Endothelial cell of umbilical vein (primary cell): ENCODE results near the gene ODAM. TPM values are rescaled to one million over a fixed set of nuclear protein-coding genes. Genes with fewer than 3 reads are reported as not detected.

ENCODE experiments used
- BruUV-seq: library from RNA; stranded (reverse); fragments of 400-500 nt; replicated peaks from 2 replicates; lab custom pipeline; 2021; lab: Mats Ljungman, UMichigan
- CTCF ChIA-PET: fragments of 300-600, 350-600 bp; sonication (Branson Sonifier 250); formaldehyde crosslinking; loops from one replicate; lab custom pipeline; 2021; ENCODE audit warnings: antibody characterized with exemption, inconsistent platforms; lab: Charles Lee
- POLR2A ChIA-PET: fragments of 300-600, 350-600 bp; sonication (Branson Sonifier 250); formaldehyde crosslinking; loops from one replicate; lab custom pipeline; 2021; ENCODE audit warnings: antibody characterized with exemption, inconsistent platforms; lab: Charles Lee
- DNase-seq: peaks from one replicate; pipeline ENCODE4 v3.0.0-alpha.2; 2011; ENCODE audit warnings: low read depth, low spot score
- FAIRE-seq: peaks from 2 replicates; lab custom pipeline; 2011; peaks lifted over from hg19 to GRCh38; lab: Jason Lieb, UNC
- H2AFZ ChIP-seq: 2 replicates; pipeline ENCODE4 v1.6.0; 2012; ENCODE audit warnings: low read depth, low read length, control low read depth, inconsistent platforms
- H3K27ac ChIP-seq: 2 replicates; pipeline ENCODE4 v1.5.1; 2011; ENCODE audit warnings: low read depth, mild to moderate bottlenecking, control low read depth, low read length, moderate library complexity; ENCODE audit not compliant: insufficient read depth
- H3K27me3 ChIP-seq, 2 experiments: 2 replicates each; pipeline versions ENCODE4 v1.6.0 to v1.6.1; 2011; ENCODE audit warnings: low read length in 2 of 2, mixed read lengths in 1 of 2; ENCODE audit not compliant: control insufficient read depth in 2 of 2, insufficient read depth in 2 of 2
- H3K36me3 ChIP-seq, 2 experiments: 2 replicates in 1 of 2; 3 replicates in 1 of 2; pipeline ENCODE4 v1.5.1; 2011; ENCODE audit warnings: low read length in 2 of 2, mild to moderate bottlenecking in 1 of 2, moderate library complexity in 1 of 2; ENCODE audit not compliant: control insufficient read depth in 2 of 2, insufficient read depth in 2 of 2; ENCODE audit errors: extremely low read depth in 1 of 2
- H3K4me1 ChIP-seq: 3 replicates; pipeline ENCODE4 v1.5.1; 2011; ENCODE audit warnings: mild to moderate bottlenecking, low read length; ENCODE audit not compliant: control insufficient read depth, insufficient read depth; ENCODE audit errors: extremely low read depth
- H3K4me2 ChIP-seq: 2 replicates; pipeline ENCODE4 v1.6.1; 2011; ENCODE audit warnings: low read length, control low read depth, mixed read lengths; ENCODE audit not compliant: insufficient read depth
- H3K4me3 ChIP-seq, 3 experiments: fragments of 200-600 bp in 1 of 3; sonication (generic), shearing (Covaris generic) in 1 of 3; replicated peaks in 1 of 3; 2 replicates each; pipeline ENCODE4 v1.5.1; 2011 to 2016; ENCODE audit warnings: control low read depth in 3 of 3, low read length in 3 of 3, mild to moderate bottlenecking in 2 of 3, inconsistent platforms in 1 of 3, low read depth in 1 of 3, moderate library complexity in 1 of 3; ENCODE audit not compliant: insufficient read depth in 1 of 3
- H3K79me2 ChIP-seq: 2 replicates; pipeline ENCODE4 v1.6.0; 2012; ENCODE audit warnings: low read length, inconsistent platforms; ENCODE audit not compliant: control insufficient read depth, insufficient read depth
- H3K9ac ChIP-seq: replicated peaks from 2 replicates; pipeline ENCODE3; 2011; ENCODE audit warnings: low read length, control low read depth; ENCODE audit not compliant: insufficient read depth; ENCODE audit errors: extremely low read depth
- H3K9me1 ChIP-seq: replicated peaks from 3 replicates; pipeline ENCODE4 v1.6.0; 2011; ENCODE audit warnings: mild to moderate bottlenecking, low read length; ENCODE audit not compliant: control insufficient read depth, insufficient read depth; ENCODE audit errors: extremely low read depth
- H3K9me3 ChIP-seq: replicated peaks from 2 replicates; pipeline ENCODE4 v1.5.1; 2012; ENCODE audit warnings: low read length, inconsistent platforms; ENCODE audit not compliant: control insufficient read depth, insufficient read depth
- H4K20me1 ChIP-seq: replicated peaks from 2 replicates; pipeline ENCODE3; 2011; ENCODE audit warnings: mild to moderate bottlenecking, low read length; ENCODE audit not compliant: control insufficient read depth, insufficient read depth; ENCODE audit errors: extremely low read depth
- CTCF ChIP-seq, 2 donors: IDR thresholded peaks; 1 replicate in 1 of 2; 2 replicates in 1 of 2; pipeline ENCODE4 v1.5.1; 2011; ENCODE audit warnings: low read length in 2 of 2, mild to moderate bottlenecking in 2 of 2, moderate library complexity in 2 of 2, control low read depth in 1 of 2, inconsistent platforms in 1 of 2, low read depth in 1 of 2; ENCODE audit not compliant: insufficient read depth in 1 of 2; ENCODE audit errors: extremely low read depth in 1 of 2
- EZH2 ChIP-seq: IDR thresholded peaks from 2 replicates; pipeline ENCODE4 v1.6.1; 2012; ENCODE audit warnings: borderline replicate concordance, low read depth, mild to moderate bottlenecking, moderate library complexity, low read length, inconsistent platforms; ENCODE audit not compliant: severe bottlenecking
- FOS ChIP-seq: IDR thresholded peaks from 2 replicates; pipeline ENCODE4 v1.6.1; 2011; ENCODE audit warnings: mild to moderate bottlenecking, low read length, moderate library complexity, borderline replicate concordance; ENCODE audit not compliant: insufficient read depth
- GATA2 ChIP-seq: IDR thresholded peaks from 2 replicates; pipeline ENCODE4 v1.7.0; 2011; ENCODE audit warnings: low read depth, mild to moderate bottlenecking, moderate library complexity, mixed read lengths, low read length; ENCODE audit not compliant: insufficient read length, insufficient read depth
- JUN ChIP-seq: IDR thresholded peaks from 2 replicates; pipeline ENCODE4 v1.6.1; 2011; ENCODE audit warnings: borderline replicate concordance, low read depth; ENCODE audit not compliant: insufficient read length, insufficient read depth
- MYC ChIP-seq: IDR thresholded peaks from one replicate; pipeline ENCODE4 v1.6.1; 2011; ENCODE audit warnings: mild to moderate bottlenecking, low read depth, low read length
- POLR2A ChIP-seq: IDR thresholded peaks from 2 replicates; pipeline ENCODE4 v1.6.1; 2012; ENCODE audit warnings: low read depth, mild to moderate bottlenecking, control low read depth, low read length
- POLR2AphosphoS5 ChIP-seq: IDR thresholded peaks from 2 replicates; pipeline ENCODE4 v1.6.1; 2012; ENCODE audit warnings: low read depth, mild to moderate bottlenecking, control low read depth, low read length, moderate library complexity; ENCODE audit not compliant: insufficient read depth
- dilution Hi-C: fragments of 300-500 bp; cut with MboI; formaldehyde crosslinking; loops from one replicate; pipeline ENCODE4 v1.15.0; 2019; ENCODE audit warnings: low sequenced_read_pairs; ENCODE audit not compliant: extremely low pct_ligation_motif_present
- intact Hi-C: fragments of 100-400 bp; cut with micrococcal nuclease; formaldehyde crosslinking; loops from one replicate; pipeline ENCODE4 v1.10.0; 2022
- polyA plus RNA-seq, 4 experiments: library from polyadenylated mRNA; depleted of rRNA in 3 of 4; stranded (reverse) in 3 of 4; unstranded in 1 of 4; fragments of >200 nt; gene quantifications; 2 replicates each; pipeline versions ENCODE4 v1.2.1 to v1.2.3, GENCODE V29; 2011 to 2012; ENCODE audit warnings: missing spikeins in 1 of 4
- total RNA-seq: library from RNA; stranded (reverse); gene quantifications from 2 replicates; pipeline ENCODE4 v1.2.3, GENCODE V29; 2021
- TF ChIP-seq, protein P1 (sequence below): IDR thresholded peaks from 2 replicates; pipeline ENCODE4 v1.6.1; 2011; ENCODE audit not compliant: insufficient read depth, insufficient read length

ODAM gene
- total and polyA plus RNA-seq, 2 donors (not counting 3 experiments of a cell fraction or from before 2014, with no cell fraction given), result not detected

DNA sequence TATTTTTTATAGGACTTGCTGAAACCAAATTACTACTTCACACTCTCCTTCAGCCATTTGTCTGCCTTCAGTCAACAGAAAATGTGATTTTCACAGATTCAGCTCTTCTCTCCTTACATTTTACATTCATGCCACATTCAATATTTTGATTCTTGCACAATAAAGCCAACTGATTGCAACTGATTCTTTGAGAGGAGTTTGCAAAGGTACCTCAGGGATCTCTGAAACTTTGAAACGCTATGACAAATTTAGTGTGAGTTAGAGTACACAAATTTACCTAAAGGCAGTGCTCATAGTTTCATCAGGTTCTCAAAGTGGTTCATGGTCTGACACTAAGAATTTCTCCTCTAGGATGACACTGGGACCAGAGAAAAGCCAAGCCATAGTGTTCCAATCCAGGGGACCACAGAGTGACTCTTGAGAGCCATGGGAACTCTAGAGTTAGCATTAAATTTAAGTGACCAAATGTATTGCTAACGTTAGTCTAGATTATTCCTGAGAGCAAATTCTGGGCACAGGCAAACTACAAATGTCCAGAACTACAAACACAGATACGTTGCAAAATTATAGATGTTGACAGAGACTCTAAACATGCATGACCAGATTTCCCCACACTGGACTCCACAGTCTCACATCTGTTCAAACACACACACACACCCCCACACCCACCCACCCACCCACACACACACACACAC, 55.9 kb downstream of the ODAM start:
- dilution Hi-C loops, result no loop called here
- POLR2A ChIA-PET, result no interaction called here
- CTCF ChIA-PET, result interaction anchor here (1.0 kb wide), 1 partner anchor 19 kb away, joined by 4 read pairs; no protein-coding TSS in a partner anchor

More for the DNA sequence above, 55.9 kb downstream of the ODAM start:
- Histone ChIP-seq H3K27ac (no peak overlapping the region), H4K20me1 (no peaks in the 10 kb centered on the region), H3K4me1 (no peaks in the 10 kb centered on the region), H2AFZ (no peak overlapping the region), H3K36me3 (no peaks in the 10 kb centered on the region), H3K9me3 (no peaks in the 10 kb centered on the region), H3K4me2 (no peak overlapping the region), H3K79me2 (no peaks in the 10 kb centered on the region), H3K9me1 (no peaks in the 10 kb centered on the region), H3K4me3 (no peak overlapping the region), H3K9ac (no peak overlapping the region), H3K27me3 (no peaks in the 10 kb centered on the region)
- no TSS peak for BruUV-seq
- DNase-seq, result no peak
- intact Hi-C loops, result no loop called here
- no peak for FAIRE-seq
- TF ChIP-seq MYC (no peak), FOS (no peak), JUN (no peak), GATA2 (no peak), POLR2A (no peak), CTCF (IDR thresholded peaks at IDR 0.05; ENCODE audit: extremely low read depth in 1 of 2, insufficient read depth in 1 of 2, low read depth in 1 of 2, low read length in 2 of 2) (no peak), POLR2AphosphoS5 (no peak), EZH2 (no peak)
- TF ChIP-seq, protein P1, sequence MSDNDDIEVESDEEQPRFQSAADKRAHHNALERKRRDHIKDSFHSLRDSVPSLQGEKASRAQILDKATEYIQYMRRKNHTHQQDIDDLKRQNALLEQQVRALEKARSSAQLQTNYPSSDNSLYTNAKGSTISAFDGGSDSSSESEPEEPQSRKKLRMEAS, result no peak
